Measurements from ENCODE around the gene EDIL3.

The EDIL3 gene

GRCh38 chr5:84131372-84131771, 253.3 kb downstream of the EDIL3 start:
- TF ChIP-seq REST (IDR thresholded peaks at IDR 0.05; ENCODE audit: insufficient read depth in 1 of 2, low read depth in 2 of 2, low read length in 2 of 2) (no peak), FOXP2 (optimal IDR thresholded peaks at IDR 0.05; ENCODE audit: borderline replicate concordance, extremely low read depth, extremely low read length, insufficient read depth) (no peak), SIN3A (IDR thresholded peaks at IDR 0.05; ENCODE audit: borderline replicate concordance, insufficient read depth, low read length) (no peak), POLR2AphosphoS5 (IDR thresholded peaks at IDR 0.05; ENCODE audit: low read depth, low read length) (no peak), TAF1 (IDR thresholded peaks at IDR 0.05; ENCODE audit: borderline replicate concordance, insufficient read depth, low read length) (no peak)

GRCh38 chr5:84130006-84130580, 254.6 kb downstream of the EDIL3 start:
- TF ChIP-seq FOXP2 (optimal IDR thresholded peaks at IDR 0.05; ENCODE audit: borderline replicate concordance, extremely low read depth, extremely low read length, insufficient read depth) (no peak), TAF1 (IDR thresholded peaks at IDR 0.05; ENCODE audit: borderline replicate concordance, insufficient read depth, low read length) (no peak), POLR2AphosphoS5 (IDR thresholded peaks at IDR 0.05; ENCODE audit: low read depth, low read length) (no peak), REST (IDR thresholded peaks at IDR 0.05; ENCODE audit: insufficient read depth in 1 of 2, low read depth in 2 of 2, low read length in 2 of 2) (no peak), SIN3A (IDR thresholded peaks at IDR 0.05; ENCODE audit: borderline replicate concordance, insufficient read depth, low read length) (no peak)

- TF ChIP-seq TAF1 (IDR thresholded peaks at IDR 0.05; ENCODE audit: borderline replicate concordance, insufficient read depth, low read length) (no peak), SIN3A (IDR thresholded peaks at IDR 0.05; ENCODE audit: borderline replicate concordance, insufficient read depth, low read length) (no peak)
Measured at GRCh38 chr5:84125216-84125615, 259.5 kb downstream of the EDIL3 start.

GRCh38 chr5:84119252-84119651, 265.4 kb downstream of the EDIL3 start:
- TF ChIP-seq TAF1 (IDR thresholded peaks at IDR 0.05; ENCODE audit: borderline replicate concordance, insufficient read depth, low read length) (no peak), POLR2AphosphoS5 (IDR thresholded peaks at IDR 0.05; ENCODE audit: low read depth, low read length) (no peak), FOXP2 (optimal IDR thresholded peaks at IDR 0.05; ENCODE audit: borderline replicate concordance, extremely low read depth, extremely low read length, insufficient read depth) (no peak), SIN3A (IDR thresholded peaks at IDR 0.05; ENCODE audit: borderline replicate concordance, insufficient read depth, low read length) (no peak)

- no peak for TF ChIP-seq TAF1 (IDR thresholded peaks at IDR 0.05; ENCODE audit: borderline replicate concordance, insufficient read depth, low read length)
- TF ChIP-seq POLR2AphosphoS5 (IDR thresholded peaks at IDR 0.05; ENCODE audit: low read depth, low read length) = no peak
- no peak for TF ChIP-seq REST (IDR thresholded peaks at IDR 0.05; ENCODE audit: insufficient read depth in 1 of 2, low read depth in 2 of 2, low read length in 2 of 2)
- no peak for TF ChIP-seq FOXP2 (optimal IDR thresholded peaks at IDR 0.05; ENCODE audit: borderline replicate concordance, extremely low read depth, extremely low read length, insufficient read depth)
- no peak for TF ChIP-seq SIN3A (IDR thresholded peaks at IDR 0.05; ENCODE audit: borderline replicate concordance, insufficient read depth, low read length)
Measured at GRCh38 chr5:84118551-84118950, 266.1 kb downstream of the EDIL3 start.

- TF ChIP-seq SIN3A (IDR thresholded peaks at IDR 0.05; ENCODE audit: borderline replicate concordance, insufficient read depth, low read length) (no peak), TAF1 (IDR thresholded peaks at IDR 0.05; ENCODE audit: borderline replicate concordance, insufficient read depth, low read length) (no peak), REST (IDR thresholded peaks at IDR 0.05; ENCODE audit: insufficient read depth in 1 of 2, low read depth in 2 of 2, low read length in 2 of 2) (no peak), POLR2AphosphoS5 (IDR thresholded peaks at IDR 0.05; ENCODE audit: low read depth, low read length) (no peak)
Measured at GRCh38 chr5:84115727-84116126, 269.0 kb downstream of the EDIL3 start.

All from PFSK-1 (cell line).